Right lobe of liver (tissue), 4 donors: ENCODE results near the gene ALDH3A2.

Experiments
- CTCF ChIP-seq, 4 donors: fragments of 200-600 bp in 3 of 4; fragments of 450-650 bp in 1 of 4; IDR thresholded peaks; one replicate each; pipeline versions ENCODE4 v1.5.1 to v1.8.0; 2016 to 2022; ENCODE audit warnings: antibody characterized with exemption in 4 of 4, mild to moderate bottlenecking in 2 of 4
- POLR2A ChIP-seq: fragments of 450-650 bp; IDR thresholded peaks from one replicate; pipeline ENCODE4 v1.6.1; 2017; ENCODE audit warnings: antibody characterized with exemption, mild to moderate bottlenecking
- donor health status: DM: no; HTN: no; CAD: no.
- donor health status: DM: no; HTN: no; CAD: no.
- donor health status: DM: no; HTN: yes; CAD: no.

GRCh38 chr17:19613979-19614378, 34.6 kb upstream of the ALDH3A2 start:
- TF ChIP-seq CTCF (IDR thresholded peaks at IDR 0.05) (no peak), POLR2A (no peak)
